Stimulated activated CD4-positive, alpha-beta T cell treated with anti-CD3 and anti-CD28 coated beads, TNF-alpha, amount 100 ng/mL, for 1 hour (primary cell): ENCODE data around the gene IRX2.

Source experiments
- DNase-seq, 3 donors: peaks; one replicate each; pipeline ENCODE4 v3.0.0-alpha.2; 2020; ENCODE audit warnings: low read depth in 3 of 3, low spot score in 1 of 3

The IRX2 gene

DNA sequence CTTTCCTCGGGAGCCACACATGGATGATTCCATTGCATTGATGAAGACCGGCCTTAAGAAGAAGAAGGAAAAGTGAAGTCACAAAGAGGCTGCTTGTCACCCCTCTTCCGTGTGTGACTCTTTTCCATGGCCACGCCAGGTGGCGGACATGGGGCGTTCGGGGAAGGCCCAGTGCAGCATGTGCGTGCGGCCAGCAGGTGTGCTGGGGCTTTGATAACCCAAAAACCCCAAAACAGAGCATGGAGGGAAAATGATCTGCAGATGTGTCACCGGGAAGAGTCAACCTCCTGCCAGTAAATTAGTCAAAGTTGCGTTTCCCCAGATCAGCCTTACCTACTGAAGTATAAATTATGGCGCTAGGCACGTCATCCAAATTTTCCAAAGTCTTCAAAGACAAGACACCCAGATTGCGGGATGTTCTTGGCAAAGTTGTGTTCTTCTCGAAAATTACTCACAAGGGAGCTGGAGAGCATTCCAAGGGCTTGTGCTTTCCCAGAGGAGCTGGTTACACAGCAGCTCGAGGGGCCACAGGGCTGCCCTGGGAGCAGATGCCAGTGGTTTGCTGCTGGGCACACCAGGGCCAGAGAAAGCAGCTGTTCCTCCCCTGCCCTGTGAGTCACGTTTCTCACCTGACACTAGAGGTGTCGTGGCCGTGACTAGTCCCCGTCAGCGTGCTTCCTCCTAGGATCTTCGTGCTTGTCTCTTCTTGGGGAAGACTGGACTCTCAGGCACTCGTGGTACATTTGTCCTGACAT is 53.9 kb downstream of the IRX2 start:
- no peak for DNase-seq

DNA sequence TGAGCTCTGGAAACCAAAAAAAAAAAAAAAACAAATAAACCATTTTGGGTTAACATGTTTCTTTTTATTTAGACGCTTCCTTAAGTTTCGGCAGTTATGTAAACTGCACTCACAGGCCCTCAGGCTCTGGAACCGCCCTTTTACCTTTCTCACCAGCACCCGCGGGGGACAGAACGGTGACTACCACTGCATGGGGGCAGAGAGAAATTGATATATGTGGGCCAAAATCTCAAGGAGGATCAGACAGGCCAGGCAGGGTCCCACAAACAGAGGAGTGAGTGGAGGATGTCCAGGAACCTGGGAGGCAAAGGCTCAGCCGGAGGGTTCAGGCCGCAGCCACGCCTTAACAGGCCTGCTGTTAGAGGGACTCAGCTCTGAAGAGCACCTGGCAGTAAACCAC is 54.4 kb downstream of the IRX2 start:
- no peak for DNase-seq
